DOHH2 (cell line): ENCODE results near the gene LINGO1.

ENCODE experiments used
- H3F3A ChIP-seq: fragments of 200-600 bp; sonication (generic), shearing (Covaris generic); 2 replicates; pipeline ENCODE4 v1.6.0; 2016; ENCODE audit warnings: antibody characterized with exemption, mild to moderate bottlenecking; ENCODE audit not compliant: control insufficient read depth, insufficient read depth
- H3K27ac ChIP-seq: fragments of 200-600 bp; sonication (generic); 2 replicates; pipeline ENCODE4 v1.5.1; 2014; ENCODE audit warnings: low read depth, mild to moderate bottlenecking, low read length, moderate library complexity
- H3K27me3 ChIP-seq: fragments of 200-600 bp; sonication (generic); 2 replicates; pipeline ENCODE4 v1.6.1; 2014; ENCODE audit warnings: mild to moderate bottlenecking, low read length, mixed read lengths; ENCODE audit not compliant: control insufficient read depth
- H3K36me3 ChIP-seq: fragments of 200-600 bp; sonication (generic); 2 replicates; pipeline ENCODE4 v1.6.1; 2014; ENCODE audit warnings: mild to moderate bottlenecking, low read length, moderate library complexity, mixed read lengths; ENCODE audit not compliant: control insufficient read depth
- H3K4me1 ChIP-seq: fragments of 200-600 bp; sonication (generic); 2 replicates; pipeline ENCODE4 v1.6.1; 2014; ENCODE audit warnings: mild to moderate bottlenecking, low read length, mixed read lengths; ENCODE audit not compliant: control insufficient read depth
- H3K4me2 ChIP-seq: fragments of 200-600 bp; sonication (generic); 2 replicates; pipeline ENCODE4 v1.6.0; 2014; ENCODE audit warnings: mild to moderate bottlenecking, low read length, moderate library complexity
- H3K4me3 ChIP-seq: fragments of 200-600 bp; sonication (generic); 2 replicates; pipeline ENCODE4 v1.5.1; 2014; ENCODE audit warnings: mild to moderate bottlenecking, low read length, mixed read lengths
- H3K79me2 ChIP-seq: fragments of 200-600 bp; sonication (generic); 2 replicates; pipeline ENCODE4 v1.6.1; 2014; ENCODE audit warnings: mild to moderate bottlenecking, low read length, mixed read lengths; ENCODE audit not compliant: control insufficient read depth
- H3K9me2 ChIP-seq: fragments of 200-600 bp; sonication (generic); replicated peaks from 2 replicates; pipeline ENCODE4 v1.6.1; 2014; ENCODE audit warnings: mild to moderate bottlenecking, low read length, mixed read lengths; ENCODE audit not compliant: control insufficient read depth
- H3K9me3 ChIP-seq: fragments of 200-600 bp; sonication (generic); 2 replicates; pipeline ENCODE4 v1.6.1; 2014; ENCODE audit warnings: antibody characterized with exemption, low read length, mixed read lengths; ENCODE audit not compliant: control insufficient read depth, insufficient read depth
- H4K20me1 ChIP-seq: fragments of 200-600 bp; sonication (generic); 2 replicates; pipeline ENCODE4 v1.6.0; 2014; ENCODE audit warnings: low read depth, mild to moderate bottlenecking, antibody characterized with exemption, low read length, moderate library complexity; ENCODE audit not compliant: control insufficient read depth, insufficient read depth
- CTCF ChIP-seq: fragments of 200-600 bp; sonication (generic); IDR thresholded peaks from one replicate; pipeline ENCODE4 v1.5.1; 2014; ENCODE audit warnings: antibody characterized with exemption, mild to moderate bottlenecking, low read depth, low read length; ENCODE audit not compliant: poor library complexity, severe bottlenecking
- EZH2phosphoT487 ChIP-seq: fragments of 200-600 bp; sonication (generic); IDR thresholded peaks from 2 replicates; pipeline ENCODE4 v1.6.1; 2017; ENCODE audit warnings: borderline replicate concordance, mild to moderate bottlenecking, antibody characterized with exemption, low read length, moderate library complexity, mixed read lengths

Gene LINGO1

GRCh38 chr15:77603611-77604336, 28.9 kb downstream of the LINGO1 start:
- Histone ChIP-seq H4K20me1 (no peaks in the 10 kb centered on the region), H3K9me2 (no peaks in the 10 kb centered on the region), H3K4me1 (peaks cover 4% of the 10 kb centered on the region; the same call in 1 of the 2 replicates), H3K36me3 (no peaks in the 10 kb centered on the region), H3K27ac (no peak overlapping the region), H3F3A (no peaks in the 10 kb centered on the region), H3K9me3 (no peaks in the 10 kb centered on the region), H3K4me2 (no peak overlapping the region), H3K79me2 (no peaks in the 10 kb centered on the region), H3K27me3 (no peaks in the 10 kb centered on the region), H3K4me3 (no peak overlapping the region)
- TF ChIP-seq CTCF (no peak), EZH2phosphoT487 (no peak)

DNA sequence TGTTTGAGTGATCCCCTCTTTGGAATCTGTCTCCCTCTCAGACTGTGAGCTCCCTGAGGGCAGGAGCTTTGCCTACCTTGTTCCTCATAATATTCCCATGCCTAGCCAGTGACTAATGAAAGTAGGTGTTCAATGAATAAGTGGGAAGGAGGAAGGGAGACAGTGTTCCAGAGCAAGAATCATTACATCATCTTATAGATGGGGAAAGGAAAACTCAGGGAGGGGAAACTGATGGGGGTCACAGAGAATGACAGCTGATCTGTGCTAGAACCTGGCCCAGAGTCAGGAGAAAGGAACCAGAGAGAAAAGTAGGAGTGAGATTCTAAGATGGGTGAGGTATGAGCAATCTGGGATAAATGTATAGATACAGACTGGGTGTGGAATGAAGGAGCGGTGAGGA, 29.9 kb downstream of the LINGO1 start:
- no peaks in the 10 kb centered on the region for H3K27me3 ChIP-seq
- H3K4me3 ChIP-seq, result no peak overlapping the region
- no peak for TF ChIP-seq EZH2phosphoT487
- TF ChIP-seq CTCF, result no peak
- no peak overlapping the region for H3K27ac ChIP-seq
- no peak overlapping the region for H3K4me2 ChIP-seq
- H3F3A ChIP-seq, result no peaks in the 10 kb centered on the region
- no peaks in the 10 kb centered on the region for H4K20me1 ChIP-seq
- no peaks in the 10 kb centered on the region for H3K36me3 ChIP-seq
- H3K4me1 ChIP-seq, result peaks cover 4% of the 10 kb centered on the region; the same call in 1 of the 2 replicates
- no peaks in the 10 kb centered on the region for H3K9me2 ChIP-seq
- no peaks in the 10 kb centered on the region for H3K9me3 ChIP-seq
- no peaks in the 10 kb centered on the region for H3K79me2 ChIP-seq

- peaks cover 4% of the 10 kb centered on the region; the same call in 1 of the 2 replicates for H3K4me1 ChIP-seq
- H3K4me3 ChIP-seq, result no peak overlapping the region
- no peaks in the 10 kb centered on the region for H3K27me3 ChIP-seq
- H3K4me2 ChIP-seq, result no peak overlapping the region
- H3F3A ChIP-seq, result no peaks in the 10 kb centered on the region
- no peak for TF ChIP-seq CTCF
- no peaks in the 10 kb centered on the region for H3K9me2 ChIP-seq
- no peaks in the 10 kb centered on the region for H3K36me3 ChIP-seq
- H3K27ac ChIP-seq, result no peak overlapping the region
- no peaks in the 10 kb centered on the region for H3K79me2 ChIP-seq
- H4K20me1 ChIP-seq, result no peaks in the 10 kb centered on the region
- H3K9me3 ChIP-seq, result no peaks in the 10 kb centered on the region
Measured at GRCh38 chr15:77599899-77600298, 32.8 kb downstream of the LINGO1 start.
